GM19455 (cell line): ENCODE results near the gene SEMA3F.

Source experiments
- ATAC-seq: cut with Tn5 transposase; IDR thresholded peaks from one replicate; pipeline ENCODE4 v1.9.1; 2021; ENCODE audit not compliant: unreplicated experiment

Gene SEMA3F

DNA sequence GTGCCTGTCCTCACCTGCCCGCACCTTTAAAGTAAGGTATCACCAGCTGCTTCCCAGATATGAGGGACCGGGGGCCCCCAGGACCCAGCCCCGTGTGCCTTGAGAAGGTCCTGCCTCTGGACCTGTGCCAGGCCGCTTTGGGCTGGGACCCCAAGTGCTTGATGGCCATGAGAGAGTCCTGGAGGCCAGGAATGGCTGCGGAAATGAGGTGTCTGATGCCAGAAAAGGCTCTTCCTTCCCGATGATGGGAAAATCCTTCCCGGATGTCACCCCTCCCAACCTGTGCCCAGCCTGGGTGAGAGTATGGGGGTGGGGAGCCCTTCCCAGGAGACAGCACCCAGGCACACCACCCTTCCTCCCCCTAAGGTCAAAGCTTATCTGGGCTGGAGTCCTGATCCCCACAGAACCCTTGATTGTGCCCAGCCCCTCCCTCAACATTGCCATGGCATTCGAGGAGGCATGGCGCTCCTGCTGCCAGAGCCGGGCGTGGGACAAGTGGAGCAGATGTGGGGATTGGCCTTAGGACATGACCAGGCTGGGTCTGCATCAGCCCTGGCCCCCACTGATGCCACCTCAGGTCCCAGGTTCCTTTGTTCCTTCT lies 14.2 kb downstream of the SEMA3F start:
- ATAC-seq: no peak

DNA sequence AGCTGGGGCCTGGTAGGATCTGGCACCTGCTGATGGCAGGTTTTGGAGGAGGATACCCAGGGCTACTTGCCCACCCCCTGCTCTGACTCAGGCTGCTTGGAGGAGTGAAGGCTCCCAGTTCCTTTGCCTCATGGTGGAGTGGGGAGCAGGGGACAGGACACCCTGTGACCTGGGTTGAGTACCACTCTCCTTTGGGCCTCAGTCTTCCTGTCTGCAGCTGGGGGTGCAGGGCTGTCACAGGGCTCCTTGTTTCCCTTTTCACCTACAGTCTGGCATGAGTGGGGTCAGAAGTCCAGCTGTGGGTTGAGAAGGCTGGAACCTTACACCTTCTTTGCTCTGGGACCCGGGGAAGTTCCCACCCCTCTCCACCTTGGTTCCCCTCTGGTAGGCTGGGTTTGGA lies 14.7 kb downstream of the SEMA3F start:
- no peak for ATAC-seq

DNA sequence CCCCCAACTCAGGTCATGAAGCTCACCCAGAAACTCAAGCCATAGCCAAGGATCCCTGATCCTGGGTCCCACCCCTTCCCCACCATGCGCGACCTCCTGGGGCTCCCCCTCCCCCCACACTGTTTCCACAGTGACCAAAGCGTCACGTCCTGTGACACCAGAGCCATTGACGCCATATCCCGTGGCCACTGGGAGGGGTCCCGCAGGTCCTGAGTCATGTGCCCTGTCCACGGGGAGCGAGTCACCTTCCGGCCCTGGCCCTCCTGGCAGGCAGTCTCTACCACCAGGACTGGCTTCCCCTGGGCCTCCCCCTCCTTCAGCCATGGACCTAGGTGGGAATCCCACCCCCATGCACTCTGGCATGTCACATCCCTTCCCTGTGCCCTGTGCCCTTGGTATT lies 15.6 kb downstream of the SEMA3F start:
- ATAC-seq: no peak

DNA sequence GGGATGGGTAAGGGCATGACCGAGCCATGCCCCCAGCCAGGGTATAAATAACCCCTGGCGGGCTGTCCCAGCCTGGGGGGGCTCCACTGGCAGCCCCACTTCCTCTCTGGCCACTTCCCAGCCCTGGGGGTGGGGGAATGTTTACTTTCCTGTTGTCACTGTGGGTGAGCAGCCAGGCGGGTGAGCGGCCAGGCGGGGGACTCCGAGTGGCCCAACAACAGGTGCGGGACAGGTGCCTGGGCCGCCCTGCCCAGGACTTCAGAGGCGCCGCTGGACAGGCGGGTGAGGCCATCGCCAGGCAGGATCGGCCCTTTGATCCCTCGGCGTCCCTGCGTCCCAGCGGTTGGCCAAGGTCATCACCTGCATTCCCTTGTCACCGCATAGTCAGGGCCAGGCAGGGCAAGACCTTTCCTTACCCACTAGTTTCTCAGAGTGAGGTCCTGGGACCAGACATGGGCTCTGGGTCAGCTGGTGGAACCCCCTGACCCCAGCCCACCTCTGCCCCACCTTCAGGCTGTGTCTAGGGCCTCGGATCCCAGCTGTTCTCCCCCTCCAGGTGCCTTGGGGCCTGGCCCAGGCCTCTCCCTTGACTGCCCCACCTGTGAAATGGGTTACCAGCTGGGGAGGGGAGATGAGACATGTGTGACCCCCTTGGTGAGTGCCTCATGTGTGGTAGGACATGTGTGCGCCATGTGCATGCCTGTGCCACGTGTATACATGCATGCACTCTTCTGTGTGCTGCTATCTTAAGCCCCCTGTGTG lies 16.6 kb downstream of the SEMA3F start:
- ATAC-seq: no peak

DNA sequence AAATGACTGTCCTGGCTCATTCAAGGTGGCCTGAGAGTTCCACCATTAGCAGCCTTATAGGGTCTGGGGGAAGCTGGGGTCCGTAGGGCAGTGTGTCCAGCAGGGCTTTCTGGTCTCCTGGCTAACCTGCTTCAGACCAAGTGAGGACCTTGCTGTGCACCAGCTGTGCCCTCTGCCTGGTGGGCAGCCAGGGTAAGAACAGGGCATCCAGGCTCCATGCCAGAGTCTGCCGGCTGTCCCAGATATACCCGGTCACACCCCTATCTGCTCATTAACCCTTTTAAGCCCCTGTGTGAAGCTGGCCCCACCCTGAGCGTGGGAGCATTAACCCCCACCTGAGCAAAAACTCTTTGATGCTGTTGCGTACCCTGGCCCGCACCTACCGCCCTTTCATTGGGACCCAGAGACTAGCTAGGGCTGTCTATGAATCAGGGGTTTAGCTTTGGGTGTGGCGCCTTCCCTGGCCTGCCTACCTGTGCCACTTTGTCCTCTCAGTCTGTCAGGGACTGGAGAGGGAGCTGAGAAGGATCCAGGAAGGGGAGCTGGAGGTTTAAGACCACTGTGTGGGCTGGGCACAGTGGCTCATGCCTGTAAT lies 17.6 kb downstream of the SEMA3F start:
- no peak for ATAC-seq

DNA sequence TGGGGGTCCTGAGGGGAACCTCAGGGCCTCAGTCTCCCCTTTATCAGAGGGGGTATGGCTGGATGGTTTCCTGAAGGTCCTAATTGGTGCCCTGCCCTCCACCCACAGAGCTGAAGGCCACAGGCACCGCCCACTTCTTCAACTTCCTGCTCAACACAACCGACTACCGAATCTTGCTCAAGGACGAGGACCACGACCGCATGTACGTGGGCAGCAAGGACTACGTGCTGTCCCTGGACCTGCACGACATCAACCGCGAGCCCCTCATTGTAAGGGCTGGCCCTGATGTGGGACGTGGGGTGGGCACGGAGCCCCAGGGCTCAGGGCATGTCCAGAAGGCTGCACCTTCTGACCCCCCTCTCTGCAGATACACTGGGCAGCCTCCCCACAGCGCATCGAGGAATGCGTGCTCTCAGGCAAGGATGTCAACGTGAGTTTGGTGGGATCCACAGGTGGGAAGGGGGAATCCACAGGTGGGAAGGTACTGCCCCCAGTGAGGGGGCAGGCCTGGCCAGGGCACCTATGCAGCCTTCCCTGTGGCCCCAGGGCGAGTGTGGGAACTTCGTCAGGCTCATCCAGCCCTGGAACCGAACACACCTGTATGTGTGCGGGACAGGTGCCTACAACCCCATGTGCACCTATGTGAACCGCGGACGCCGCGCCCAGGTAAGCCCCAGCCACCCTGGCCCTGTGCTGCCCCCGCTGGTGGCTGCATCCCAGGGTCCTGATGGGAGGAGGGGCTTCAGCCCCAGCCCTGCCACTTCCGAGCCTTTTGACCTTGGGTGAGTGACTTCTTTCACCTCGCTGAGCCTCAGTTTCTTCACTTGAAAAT lies 18.8 kb downstream of the SEMA3F start:
- no peak for ATAC-seq

DNA sequence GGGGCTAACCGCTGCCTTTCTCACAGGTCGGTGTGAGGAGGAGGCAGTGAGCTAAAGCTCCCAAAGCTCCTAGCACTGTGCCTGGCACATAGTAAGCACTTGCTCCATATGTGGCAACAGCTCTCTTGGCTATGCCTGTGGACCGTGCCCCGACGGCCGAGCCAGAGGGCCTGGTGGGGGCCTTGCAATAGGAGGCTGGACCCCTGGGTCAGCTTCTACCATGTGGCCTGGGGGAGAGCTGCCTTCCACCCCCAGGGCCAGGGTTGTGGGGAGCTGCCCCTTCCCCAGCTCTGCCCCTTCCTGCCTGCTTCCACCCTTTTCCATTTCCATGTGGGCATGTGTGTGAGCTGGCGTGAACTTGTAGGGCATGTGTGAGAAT lies 19.4 kb downstream of the SEMA3F start:
- ATAC-seq: no peak

DNA sequence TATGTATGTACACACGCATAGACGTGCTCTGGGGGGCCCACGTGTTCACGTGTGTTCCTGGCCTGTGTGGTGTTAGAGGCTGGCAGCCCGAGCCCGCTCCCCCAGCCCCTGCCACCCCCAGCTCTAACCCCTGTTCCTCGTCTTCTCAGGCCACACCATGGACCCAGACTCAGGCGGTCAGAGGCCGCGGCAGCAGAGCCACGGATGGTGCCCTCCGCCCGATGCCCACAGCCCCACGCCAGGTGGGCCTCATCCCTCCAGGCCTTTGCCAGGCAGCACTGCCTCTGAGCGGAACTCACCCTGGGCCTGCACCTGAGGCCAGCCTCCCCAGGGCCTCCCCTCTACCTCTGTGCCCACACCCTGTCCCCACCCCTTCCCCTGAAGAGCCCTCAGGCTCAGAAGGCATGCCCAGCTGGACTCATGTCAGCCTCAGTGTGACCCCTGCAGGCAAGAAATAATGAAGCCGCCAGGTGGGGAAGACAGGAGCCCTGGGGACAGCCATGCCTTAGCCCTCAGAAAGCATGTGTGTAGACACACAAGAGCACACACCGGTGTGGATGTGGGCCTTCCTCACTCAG lies 19.9 kb downstream of the SEMA3F start:
- no peak for ATAC-seq

DNA sequence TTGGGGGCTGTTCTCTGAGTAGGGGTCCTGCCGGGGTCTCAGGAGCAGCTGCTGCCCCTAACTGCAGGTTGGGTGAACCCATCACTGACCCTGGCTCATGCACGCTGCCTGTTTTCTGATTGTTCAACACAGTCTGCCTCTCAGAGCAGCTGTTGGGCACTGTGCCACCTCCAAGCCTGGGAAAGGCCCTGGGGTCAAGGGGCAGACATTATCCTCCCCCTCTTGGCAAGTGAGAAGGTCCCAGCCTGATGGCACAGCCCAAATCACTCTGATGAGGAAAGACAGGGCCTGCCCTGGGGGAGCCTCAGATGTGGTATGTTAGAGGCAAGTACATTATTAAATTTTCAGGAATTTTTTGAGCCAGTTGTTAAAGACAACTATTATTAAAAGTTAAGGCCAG lies 22.2 kb downstream of the SEMA3F start:
- ATAC-seq: no peak

DNA sequence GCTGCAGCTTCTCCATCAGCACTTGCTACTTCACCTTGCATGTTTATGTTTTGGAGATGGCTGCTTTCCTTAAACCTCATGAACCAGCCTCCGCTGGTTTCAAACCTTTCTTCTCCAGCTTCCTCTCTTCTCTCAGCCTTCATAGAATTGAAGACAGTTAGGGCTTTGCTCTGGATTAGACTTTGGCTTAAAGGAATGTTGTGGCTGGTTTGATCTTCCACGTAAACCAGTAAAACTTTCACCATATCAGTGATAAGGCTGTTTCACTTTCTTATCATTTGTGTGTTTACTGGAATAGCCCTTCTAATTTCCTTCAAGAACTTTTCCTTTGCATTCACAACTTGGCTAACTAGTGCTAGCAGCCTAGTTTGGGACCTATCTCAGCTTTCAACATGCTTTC lies 24.6 kb downstream of the SEMA3F start:
- no peak for ATAC-seq

DNA sequence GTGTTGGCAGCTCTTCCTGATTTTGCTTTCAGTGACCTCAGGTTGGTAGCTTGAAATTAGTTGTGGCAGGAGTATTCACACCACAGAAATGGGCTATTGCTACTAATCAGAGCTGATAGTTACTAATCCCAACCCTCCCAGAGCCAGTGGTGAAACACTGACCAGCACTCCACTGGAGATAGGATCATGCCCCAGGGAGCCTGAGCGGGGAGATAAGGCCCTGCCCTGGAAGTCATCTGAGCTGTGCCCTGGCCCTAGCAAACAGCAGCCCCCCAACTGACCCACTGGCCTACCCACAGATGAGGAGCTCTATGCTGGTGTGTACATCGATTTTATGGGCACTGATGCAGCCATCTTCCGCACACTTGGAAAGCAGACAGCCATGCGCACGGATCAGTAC lies 26.9 kb downstream of the SEMA3F start:
- ATAC-seq: no peak

DNA sequence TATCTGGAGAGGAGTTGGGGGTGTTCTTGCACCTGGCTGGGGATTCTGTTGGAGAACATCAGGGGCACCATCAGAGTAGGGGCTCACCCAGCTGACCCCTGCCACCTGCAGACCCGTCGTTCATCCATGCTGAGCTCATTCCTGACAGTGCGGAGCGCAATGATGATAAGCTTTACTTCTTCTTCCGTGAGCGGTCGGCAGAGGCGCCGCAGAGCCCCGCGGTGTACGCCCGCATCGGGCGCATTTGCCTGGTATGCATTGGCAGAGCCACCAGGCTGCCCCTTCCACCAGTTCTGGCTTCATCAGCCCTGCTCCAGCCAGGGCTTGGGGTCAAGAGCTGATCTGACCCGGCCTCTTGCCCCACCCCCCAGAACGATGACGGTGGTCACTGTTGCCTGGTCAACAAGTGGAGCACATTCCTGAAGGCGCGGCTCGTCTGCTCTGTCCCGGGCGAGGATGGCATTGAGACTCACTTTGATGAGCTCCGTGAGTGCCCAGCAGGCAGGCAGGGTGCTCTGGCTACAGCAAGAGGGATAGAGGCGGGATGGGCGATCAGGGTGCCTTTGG lies 27.5 kb downstream of the SEMA3F start:
- ATAC-seq: no peak

DNA sequence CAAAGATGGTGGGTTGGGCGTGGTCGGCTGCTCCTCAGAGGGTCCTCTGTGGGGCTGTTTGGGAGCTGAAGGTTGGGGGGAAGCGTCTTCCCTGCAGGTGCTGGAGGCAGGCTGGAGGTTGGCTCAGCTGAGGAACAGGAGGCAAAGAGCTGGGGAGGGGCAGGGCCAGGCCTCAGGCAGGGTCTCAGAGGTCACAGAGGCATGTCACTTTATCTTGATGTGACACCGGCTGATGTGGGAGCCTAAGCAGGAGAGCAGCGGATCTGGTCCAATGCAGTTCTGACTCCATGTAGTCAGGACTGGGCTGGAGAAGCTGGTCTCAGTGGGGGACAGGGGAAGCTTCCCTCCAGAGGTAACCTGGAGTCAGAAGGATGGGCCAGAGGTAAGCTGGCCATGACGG lies 28.6 kb downstream of the SEMA3F start:
- no peak for ATAC-seq

DNA sequence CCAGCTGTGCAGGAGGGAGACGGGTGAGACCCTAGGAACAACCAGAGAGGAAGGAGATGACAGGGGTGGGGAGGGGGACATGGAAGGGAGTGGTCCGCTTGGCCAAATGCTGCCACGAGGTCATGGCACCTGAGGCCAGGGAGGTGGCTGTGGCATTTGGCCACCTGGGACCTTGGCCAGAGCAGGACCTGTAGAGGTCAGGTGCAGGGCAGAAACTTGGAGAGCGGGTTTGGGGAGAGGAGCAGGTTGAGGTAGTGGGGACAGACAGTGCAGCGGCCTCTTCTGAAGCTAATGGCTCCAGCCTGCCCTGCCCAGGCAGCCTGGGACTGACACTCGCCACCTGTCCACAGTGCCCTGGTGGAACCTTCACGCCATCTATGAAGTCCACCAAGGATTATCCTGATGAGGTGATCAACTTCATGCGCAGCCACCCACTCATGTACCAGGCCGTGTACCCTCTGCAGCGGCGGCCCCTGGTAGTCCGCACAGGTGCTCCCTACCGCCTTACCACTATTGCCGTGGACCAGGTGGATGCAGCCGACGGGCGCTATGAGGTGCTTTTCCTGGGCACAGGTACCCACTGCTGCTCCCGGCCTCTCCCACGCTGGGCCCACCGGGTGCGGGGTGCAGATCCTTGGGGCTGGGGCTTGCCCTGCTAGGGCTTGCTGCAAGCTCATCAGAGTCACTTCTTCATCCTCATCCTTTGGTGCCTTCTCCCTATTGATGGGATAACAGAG lies 29.3 kb downstream of the SEMA3F start:
- no peak for ATAC-seq

DNA sequence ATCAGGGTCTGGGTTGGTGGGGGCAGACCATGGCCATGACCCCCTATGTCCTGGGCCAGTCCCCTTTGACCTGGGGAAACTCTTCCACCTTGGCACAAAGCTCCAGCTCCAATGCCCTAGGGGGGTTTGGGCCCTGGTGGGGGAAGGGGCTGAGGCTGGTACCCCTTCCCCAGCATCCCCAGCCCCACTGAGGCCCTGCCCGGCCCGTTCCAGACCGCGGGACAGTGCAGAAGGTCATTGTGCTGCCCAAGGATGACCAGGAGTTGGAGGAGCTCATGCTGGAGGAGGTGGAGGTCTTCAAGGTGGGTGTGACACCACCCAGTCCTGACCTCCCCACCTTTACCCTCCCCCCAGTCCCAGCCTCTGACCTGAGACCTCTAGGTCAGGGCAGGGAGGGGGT lies 30.1 kb downstream of the SEMA3F start:
- ATAC-seq: no peak

DNA sequence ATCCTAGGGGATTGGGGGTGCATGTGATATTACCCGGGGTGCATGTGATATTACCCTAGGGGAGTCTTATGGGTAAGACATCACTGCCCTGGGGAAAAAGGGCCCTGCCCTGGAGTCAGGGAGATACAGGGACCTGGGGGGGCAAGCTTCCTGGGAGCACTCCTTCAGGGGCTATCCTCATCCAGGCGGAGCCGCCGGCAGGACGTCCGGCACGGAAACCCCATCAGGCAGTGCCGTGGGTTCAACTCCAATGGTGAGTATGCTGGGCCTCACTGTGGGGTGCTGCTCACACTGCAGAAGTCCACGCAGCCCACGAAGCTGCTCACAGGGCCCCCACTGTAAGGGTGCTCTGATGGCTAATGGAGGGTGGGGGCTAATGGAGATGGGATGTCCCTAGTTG lies 31.0 kb downstream of the SEMA3F start:
- ATAC-seq: no peak

DNA sequence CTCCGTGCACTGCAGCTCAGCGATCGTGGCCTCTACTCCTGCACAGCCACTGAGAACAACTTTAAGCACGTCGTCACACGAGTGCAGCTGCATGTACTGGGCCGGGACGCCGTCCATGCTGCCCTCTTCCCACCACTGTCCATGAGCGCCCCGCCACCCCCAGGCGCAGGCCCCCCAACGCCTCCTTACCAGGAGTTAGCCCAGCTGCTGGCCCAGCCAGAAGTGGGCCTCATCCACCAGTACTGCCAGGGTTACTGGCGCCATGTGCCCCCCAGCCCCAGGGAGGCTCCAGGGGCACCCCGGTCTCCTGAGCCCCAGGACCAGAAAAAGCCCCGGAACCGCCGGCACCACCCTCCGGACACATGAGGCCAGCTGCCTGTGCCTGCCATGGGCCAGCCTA lies 32.6 kb downstream of the SEMA3F start:
- ATAC-seq: no peak

DNA sequence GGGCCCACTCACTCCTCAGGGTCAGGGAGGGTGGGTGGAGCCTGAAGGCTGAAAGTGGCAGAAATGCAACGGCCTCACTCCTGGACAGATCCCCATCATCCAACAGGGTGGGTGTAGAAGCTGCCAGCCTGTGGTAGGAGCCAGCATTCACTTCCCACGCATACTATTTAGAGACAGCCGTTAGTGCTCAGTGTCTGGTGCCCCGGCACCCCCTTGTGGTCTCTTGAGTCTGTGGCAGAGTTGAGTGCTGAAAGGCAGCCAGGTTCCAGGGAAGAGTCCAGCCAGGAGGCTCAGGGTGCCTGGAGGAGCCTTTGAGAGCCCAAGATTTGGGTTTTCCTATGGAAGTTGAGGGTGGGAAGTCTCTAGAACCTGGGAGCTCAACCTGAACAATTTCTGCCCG lies 34.1 kb downstream of the SEMA3F start:
- no peak for ATAC-seq

DNA sequence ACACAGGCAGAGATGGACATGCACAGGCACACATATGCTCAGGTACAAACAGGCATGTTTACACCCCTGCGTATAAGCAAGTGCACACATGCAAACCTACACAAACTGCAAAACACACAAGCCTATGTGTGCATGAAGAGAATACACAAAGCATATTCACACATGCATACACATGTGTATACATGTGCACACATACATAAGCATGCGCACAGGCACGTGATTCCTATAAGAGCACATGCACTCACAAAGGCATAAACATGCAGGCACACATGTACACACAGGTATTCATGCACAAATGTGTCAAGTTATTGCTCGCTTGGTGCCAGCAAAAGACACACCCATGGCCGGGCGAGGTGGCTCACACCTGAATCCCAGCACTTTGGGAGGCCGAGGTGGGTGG lies 34.9 kb downstream of the SEMA3F start:
- no peak for ATAC-seq

DNA sequence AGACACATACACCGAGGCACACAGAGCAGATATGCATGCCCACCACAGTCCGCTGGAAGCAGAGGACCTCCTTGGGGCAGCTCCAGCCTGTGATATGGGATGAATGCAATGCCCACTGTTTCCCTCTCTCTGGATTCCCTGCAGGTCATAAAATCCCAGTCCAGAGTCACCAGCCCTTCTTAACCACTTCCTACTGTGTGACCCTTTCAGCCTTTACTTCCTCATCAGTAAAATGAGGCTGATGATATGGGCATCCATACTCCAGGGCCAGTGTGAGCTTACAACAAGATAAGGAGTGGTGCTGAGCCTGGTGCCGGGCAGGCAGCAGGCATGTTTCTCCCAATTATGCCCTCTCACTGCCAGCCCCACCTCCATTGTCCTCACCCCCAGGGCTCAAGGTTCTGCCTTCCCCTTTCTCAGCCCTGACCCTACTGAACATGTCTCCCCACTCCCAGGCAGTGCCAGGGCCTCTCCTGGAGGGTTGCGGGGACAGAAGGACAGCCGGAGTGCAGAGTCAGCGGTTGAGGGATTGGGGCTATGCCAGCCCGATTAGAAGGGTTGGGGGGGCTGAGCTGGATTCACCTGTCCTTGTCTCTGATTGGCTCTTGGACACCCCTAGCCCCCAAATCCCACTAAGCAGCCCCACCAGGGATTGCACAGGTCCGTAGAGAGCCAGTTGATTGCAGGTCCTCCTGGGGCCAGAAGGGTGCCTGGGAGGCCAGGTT lies 36.0 kb downstream of the SEMA3F start, which contains the start of gene GNAT1:
TSS of gene GNAT1 (plus strand) at position 675 of the 725 bp plus-strand sequence. CDS start 116 bp downstream, outside the sequence.
- ATAC-seq: no peak
